Vagina (tissue), 2 donors: ENCODE results near the gene ARHGEF12.

ENCODE experiments used
- CTCF ChIP-seq, 3 experiments: fragments of 450-650 bp in 2 of 3; fragments of 200-600 bp in 1 of 3; sonication (generic) in 1 of 3; IDR thresholded peaks; one replicate each; pipeline ENCODE4 v1.5.1; 2017 to 2019; ENCODE audit warnings: antibody characterized with exemption in 3 of 3, mild to moderate bottlenecking in 2 of 3, moderate library complexity in 2 of 3
- POLR2A ChIP-seq, 2 donors: fragments of 450-650 bp; IDR thresholded peaks; one replicate each; pipeline ENCODE4 v1.6.1; 2017; ENCODE audit warnings: antibody characterized with exemption in 2 of 2, mild to moderate bottlenecking in 2 of 2, moderate library complexity in 2 of 2

GRCh38 chr11:120529214-120529613 lies 193.0 kb downstream of the ARHGEF12 start:
- TF ChIP-seq CTCF (IDR thresholded peaks at IDR 0.05) (no peak), POLR2A (IDR thresholded peaks at IDR 0.05) (no peak)
